Measurements from ENCODE around the gene KIRREL3. TPM values are rescaled to one million over a fixed set of nuclear protein-coding genes. Genes with fewer than 3 reads are reported as not detected.
A peak's percentile ranks its signal among the peaks of the same experiment; 100 is the strongest.

Gene KIRREL3
- total RNA-seq, 1 donor from 2014 or later, result 29.3 TPM

- DNase-seq, result no peak
Observed at GRCh38 chr11:126824035-126824607, 176.4 kb downstream of the KIRREL3 start.

DNA sequence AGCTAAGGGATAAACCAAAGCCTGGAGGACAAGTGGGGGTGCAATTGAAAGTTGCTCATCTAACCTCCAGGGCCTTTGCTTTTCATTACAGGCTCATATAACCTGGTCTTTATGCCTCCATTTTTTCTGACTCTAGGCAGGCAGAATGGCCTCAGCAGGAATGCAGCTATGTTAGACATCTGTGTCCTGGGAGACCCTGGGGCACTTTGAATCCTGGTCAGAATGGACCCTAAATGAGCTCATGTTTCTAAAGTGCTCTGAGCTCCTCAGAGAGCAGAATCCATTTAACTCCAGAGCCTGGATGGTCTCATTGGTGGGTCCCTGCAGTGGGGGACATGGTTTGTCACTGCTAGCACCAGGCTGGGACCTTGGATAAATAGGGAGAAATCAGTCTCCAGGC is 177.3 kb downstream of the KIRREL3 start:
- no peak for DNase-seq

- no peak for DNase-seq
Observed at GRCh38 chr11:126821827-126822226, 178.7 kb downstream of the KIRREL3 start.

GRCh38 chr11:126819194-126819593 is 181.4 kb downstream of the KIRREL3 start:
- DNase-seq, result no peak

DNA sequence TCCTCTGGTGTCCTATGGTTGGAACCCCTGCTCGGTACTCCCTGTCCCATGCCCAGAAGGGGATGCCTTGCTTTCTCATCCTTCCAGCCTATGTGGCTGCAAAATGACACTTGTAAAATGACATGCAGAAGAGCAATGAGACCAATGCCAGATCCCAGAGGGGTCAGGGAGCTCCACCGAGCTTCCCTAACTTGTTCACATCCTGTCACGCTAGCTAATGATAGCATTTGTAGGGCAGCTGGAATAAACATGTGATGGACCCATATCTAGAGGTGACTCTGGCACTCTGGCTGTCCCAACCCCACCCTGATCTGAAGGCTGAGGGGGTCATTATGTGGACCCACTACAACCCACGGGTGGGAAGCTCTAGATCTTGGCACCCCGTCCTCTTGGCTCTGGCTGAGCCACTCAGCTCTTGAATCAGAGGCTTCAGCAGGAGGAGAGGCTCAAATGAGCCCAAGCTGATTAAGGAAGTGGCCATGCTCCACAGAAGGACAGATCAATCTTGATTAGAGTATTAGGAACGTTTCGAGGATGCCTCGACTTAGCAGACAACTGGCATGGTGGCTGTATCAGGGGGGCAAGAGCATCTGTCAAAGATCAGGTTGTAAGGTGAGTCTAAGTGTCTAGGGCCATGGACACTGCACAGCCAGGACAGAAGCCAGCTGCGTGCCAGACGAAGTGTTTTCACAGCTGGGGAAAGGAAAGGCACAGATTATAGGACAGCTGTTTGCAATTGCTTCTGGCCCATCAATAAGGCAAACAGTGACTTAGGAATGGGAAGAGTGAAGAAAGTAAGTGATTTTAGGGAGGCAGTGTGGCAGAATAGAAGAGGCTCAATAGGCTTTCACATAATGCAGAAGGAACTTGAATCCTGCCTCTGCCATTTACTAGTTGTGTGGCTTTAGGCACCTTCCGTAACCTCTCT is 182.8 kb downstream of the KIRREL3 start:
- DNase-seq, result no peak

GRCh38 chr11:126817096-126817495 is 183.5 kb downstream of the KIRREL3 start:
- DNase-seq, result no peak

GRCh38 chr11:126816645-126817044 is 183.9 kb downstream of the KIRREL3 start:
- DNase-seq, result no peak

DNA sequence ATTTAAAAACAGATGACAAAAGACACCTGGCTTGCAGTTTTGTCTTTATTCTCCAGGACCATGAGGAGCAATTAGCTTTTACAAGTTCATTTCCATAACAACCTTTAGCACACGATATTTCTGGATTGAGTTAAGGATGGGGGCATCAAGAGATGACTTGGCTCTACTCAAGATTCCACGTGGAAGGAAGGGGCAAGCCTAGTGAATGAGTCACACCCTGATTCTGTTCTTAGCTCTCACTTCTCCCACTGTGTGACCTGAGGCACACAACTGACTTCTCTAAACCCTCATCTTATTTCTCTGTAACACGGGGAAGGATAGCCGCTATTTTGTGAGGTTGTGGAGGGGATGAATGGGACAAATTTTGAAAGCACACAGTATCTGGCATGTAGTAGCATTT is 185.5 kb downstream of the KIRREL3 start:
- DNase-seq, result no peak

GRCh38 chr11:126810776-126811175 is 189.8 kb downstream of the KIRREL3 start:
- no peak for DNase-seq

- no peak for DNase-seq
Observed at GRCh38 chr11:126809514-126810289, 190.9 kb downstream of the KIRREL3 start.

DNA sequence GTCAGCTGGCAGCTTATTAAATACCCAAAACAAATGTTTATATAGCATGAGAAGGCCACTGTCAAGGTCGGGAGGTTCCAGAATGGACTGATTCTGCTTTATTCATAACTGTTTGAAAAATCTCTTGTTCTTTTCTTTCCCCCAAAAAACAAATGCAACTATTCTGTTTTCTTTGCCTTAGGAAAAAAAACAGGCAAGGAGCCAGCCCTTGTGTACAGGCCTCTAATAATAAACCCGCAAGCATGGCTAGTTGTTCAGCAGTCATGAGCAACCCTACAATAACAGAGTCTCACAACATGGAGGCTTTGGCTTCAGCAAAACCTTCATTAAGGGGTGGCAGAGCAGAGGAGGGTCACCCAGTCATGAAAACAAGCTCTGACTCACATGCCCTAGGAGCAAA is 191.7 kb downstream of the KIRREL3 start:
- no peak for DNase-seq

DNA sequence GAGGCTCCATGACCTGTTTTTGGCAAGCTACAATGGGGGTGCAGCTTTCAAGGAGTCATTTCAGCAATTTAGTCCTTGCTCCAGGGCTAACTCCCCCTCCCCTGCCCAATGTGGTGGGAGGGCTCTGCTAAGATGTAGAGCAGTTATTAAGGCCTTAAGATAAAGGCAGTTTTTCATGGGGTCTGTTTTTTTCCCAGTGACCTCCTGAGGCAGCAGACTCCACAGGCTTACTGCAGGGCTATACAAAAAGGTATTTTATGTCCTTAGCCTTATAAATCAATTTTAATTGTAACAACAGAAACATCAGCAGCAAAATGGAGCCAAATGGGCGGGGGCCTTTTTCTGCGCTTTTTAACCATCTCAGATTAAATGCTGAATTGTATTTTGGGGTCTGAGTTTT is 192.3 kb downstream of the KIRREL3 start:
- no peak for DNase-seq

GRCh38 chr11:126805870-126806269 is 194.7 kb downstream of the KIRREL3 start:
- no peak for DNase-seq

DNA sequence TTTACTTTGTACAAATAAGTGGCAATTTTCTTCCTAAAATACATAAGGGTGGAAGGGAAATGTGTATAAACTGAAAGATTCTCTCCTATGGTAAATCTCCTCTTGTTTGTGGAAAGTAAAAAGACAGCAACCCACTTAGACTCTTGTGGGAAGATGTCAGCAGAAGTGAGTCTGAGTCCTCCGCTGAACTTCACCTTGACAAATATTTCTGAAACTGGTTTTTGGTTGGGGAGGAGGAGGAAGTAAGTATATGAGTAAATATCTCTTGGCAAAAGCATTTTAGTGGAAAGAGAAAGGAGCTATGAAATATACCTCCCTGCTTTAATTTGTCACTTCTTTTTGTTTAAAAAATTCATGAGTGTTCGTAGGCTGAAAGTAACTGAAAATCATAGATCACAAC is 196.2 kb downstream of the KIRREL3 start:
- no peak for DNase-seq

DNA sequence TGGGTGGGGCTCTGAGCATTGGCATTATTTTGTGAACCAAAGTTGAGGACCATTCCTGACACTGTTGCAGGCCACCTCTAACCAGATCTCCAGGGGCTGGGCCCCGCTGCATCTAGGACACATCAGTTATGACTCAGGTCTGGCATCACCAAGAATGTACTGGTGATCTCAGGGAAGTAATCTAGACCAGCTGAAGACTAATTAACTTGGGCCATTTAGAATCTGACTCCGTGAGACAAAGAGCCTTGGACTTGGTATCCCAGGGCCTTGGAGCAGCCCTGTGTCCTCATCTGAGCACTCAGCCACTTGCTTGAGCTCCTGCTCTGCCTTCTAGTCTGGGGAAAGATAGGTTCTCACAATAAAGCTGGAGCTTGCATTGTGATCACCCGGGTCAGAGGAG is 200.6 kb downstream of the KIRREL3 start:
- DNase-seq, result no peak

DNA sequence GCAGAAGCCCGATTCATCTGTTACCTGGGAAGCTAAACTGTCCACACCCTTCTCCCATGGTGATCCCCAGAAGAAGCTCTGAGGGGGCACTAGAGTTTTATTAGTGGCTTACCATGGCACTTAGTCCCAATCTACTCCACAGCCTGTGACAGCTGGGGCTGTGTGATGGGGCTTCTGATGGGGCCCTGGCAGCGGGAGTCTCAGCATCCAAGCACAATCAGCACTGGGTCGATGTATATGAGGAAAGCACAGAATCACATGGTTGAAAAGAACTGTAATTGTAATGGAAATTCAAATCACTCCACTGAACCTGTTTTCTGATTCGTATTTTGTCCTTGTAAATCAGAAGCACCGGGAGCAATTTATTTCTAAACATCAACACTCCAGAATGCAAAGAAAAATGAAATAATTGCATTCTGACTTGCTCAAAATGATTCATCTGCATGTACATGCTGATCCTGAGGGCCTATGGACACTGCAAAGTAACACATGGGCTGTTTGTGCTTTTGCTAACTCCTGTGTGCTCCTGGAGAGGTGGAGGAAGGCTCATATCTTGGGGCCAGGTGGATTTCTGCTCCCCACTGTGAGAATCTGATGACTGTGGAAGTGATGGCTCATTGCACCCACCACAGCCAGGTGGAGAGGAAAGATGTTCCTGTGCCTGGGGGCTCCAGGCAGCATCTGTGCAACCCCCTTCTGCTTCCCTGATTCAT is 203.0 kb downstream of the KIRREL3 start:
- DNase-seq, result no peak

DNA sequence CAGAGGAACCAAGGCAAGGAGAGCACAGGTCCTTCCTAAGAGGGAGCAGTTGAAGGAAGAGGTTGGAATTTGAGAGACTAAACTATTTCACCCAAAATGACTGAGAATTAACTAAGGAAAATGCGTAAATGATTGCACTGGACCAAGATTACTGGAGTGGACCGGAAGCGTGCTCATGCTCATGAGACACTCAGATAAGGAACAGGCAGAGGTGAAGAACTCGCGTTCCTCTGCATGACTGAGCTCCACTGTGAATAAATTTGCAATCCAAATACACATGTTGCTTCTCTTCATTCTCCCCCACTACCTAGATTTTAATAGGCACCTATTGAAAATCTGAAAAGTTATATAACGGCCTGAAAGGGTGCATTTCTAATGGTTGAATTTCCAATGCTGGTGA is 207.0 kb downstream of the KIRREL3 start:
- no peak for DNase-seq

DNA sequence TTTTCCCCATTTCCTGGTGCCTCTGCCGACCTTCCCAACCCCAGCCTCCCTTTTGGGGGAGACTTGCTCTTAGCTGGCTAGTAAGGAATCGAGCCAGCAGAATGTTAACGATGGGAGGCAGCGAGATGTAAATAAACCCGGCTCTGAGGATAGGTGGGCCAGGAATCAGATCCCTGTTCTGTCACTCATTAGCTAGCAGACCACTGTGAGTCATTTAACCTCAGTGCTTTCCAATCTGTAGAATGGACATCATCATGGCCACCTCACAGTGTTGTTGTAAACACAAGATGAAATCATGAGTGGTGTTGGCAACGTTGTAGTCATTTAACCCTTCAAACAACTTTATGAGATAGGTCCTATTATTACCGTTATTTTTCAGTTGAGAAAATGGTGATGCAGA is 208.6 kb downstream of the KIRREL3 start:
- DNase-seq, result no peak

GRCh38 chr11:126791446-126791845 is 209.1 kb downstream of the KIRREL3 start:
- DNase-seq, result no peak

- DNase-seq, result peak; percentile 44
Observed at GRCh38 chr11:126790550-126791081, 210.0 kb downstream of the KIRREL3 start.

DNA sequence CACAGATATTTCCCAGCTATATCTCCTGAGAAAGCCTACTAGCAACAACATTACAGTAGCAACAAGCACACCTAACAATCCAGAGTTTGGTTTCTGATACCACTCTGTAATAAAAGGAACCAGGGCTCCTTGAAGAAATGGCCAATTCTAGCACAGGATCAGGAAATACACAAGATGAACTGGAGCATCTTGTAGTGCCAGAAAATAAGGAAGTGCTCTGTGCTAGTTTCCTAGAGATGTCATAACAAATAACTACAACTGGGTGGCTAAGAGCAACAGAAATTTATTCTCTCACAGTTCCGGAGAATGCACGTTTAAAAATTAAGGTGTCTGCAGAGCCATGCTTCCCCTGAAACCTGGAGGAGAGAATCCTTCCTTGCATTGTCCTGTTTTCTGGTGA is 217.8 kb downstream of the KIRREL3 start:
- no peak for DNase-seq

DNA sequence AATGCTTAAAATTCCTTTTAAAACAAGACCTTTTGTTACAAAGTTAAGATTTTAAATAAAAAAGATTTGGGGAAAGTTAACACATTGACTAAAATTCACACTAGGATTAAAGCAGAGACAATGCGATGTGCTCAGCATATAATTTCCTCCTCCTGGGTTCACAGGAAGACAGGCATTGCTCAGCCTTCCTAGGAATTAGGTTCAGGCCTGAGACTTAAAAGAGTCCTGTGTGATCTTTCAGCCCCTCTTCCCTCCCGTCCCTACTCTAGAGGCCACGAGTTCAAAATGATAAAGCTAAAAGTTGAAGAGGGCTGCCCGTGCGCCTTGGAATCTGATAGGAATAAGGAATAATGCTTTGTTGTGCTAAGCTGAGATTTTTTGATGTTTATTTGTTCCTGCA is 218.6 kb downstream of the KIRREL3 start:
- DNase-seq, result no peak
